ENCODE results near the gene CCDC71. TPM values are rescaled to one million over a fixed set of nuclear protein-coding genes. Genes with fewer than 3 reads are reported as not detected.

The CCDC71 gene
- 32.0 and 36.2 TPM in 2 replicates for total RNA-seq (2014; rRNA removed; shearing (Covaris generic))
- polyA plus RNA-seq (2015; cell fraction: cytosol; rRNA removed): 42.6 and 52.0 TPM in 2 replicates
- polyA plus RNA-seq (2015; cell fraction: nucleus; rRNA removed): 26.6 and 31.8 TPM in 2 replicates

DNA sequence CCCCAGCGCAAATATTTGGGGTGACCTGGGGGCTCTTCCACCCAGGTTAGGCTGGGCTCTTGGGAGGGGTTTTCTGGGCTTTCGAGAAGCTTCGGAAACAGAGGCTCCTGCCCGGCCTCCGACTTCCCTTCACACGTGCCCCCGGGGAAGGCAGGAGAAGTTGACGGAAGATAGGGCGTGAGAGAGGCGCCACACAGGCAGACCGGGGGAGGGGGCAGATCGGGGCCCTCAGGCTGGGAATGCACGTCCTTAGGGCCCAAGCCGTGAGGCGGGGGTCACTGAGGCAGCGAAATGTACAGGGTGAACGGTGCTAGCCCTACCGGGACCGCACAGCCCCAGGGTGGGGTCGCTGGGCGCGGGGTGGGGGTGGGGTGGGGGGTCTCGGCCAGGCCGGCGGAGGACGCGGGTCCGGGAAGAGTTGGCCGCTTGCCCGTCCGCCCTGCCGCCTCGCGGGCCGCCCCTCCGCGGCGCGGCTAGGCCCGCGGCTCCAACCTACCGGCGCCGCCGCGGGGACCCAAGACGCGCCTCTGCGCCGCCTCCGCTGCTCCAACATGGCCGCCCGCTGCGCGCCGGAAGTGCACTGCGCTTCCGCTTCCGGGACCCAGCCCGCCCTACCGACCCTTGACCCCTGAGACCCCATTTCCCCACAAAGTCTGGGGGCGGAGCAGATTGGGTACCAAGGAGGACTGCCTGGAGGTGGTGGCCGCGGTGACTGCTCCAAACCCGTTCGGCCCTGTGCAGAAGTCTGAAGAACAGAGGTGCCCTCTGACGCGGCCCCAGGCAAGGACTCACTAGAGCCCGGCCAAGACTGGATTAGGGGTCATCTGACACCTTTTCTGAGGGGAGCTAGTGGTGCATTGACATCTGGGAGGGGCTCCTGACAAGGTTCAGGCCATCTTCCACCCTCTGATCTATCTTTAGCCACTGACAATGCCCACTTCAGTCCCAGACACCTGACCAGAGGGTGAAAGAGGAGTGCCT is at the start of gene CCDC71:
Gene CCDC71, minus strand, starts transcription at position 561 of the 981 bp plus-strand sequence. CDS start 2,123 bp downstream, outside the sequence.
- DNase-seq (ENCODE audit: low read depth): peak; percentile 55

DNA sequence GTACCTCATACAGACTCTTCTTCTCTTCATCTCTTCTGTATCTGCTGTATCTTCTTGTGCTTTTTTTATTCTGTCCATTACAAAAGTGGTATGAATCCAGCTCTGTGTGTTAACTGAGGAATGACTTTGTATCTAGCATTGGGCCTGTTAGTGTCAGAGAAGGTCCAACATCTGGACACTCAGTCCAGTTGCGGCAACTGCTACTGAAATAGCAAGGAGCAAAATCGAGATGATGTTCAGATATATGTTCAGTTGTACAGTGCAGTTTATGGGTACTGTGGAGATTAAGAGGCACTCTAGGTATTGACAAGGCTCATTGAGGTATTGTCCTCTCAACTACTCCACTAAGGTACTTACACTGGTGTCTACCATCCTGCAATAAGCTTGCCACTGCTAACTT is 47.9 kb upstream of the CCDC71 start:
- no peak for DNase-seq (ENCODE audit: low read depth)

DNA sequence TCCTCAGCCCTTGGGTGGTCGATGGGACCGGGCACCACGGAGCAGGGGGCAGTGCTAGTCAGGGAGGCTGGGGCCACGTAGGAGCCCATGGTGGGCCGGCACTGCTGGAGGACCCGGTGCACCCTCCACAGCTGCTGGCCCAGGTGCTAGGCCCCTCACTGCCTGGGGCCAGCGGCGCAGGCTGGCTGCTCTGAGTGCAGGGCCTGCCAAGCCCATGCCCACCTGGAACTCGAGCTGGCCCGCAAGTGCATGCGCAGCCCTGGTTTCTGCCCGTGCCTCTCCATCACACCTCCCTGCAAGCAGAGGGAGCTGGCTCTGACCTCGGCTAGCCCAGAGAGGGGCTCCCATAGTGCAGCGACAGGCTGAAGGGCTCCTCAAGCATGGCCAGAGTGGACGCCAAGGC is 47.4 kb upstream of the CCDC71 start:
- DNase-seq (ENCODE audit: low read depth): no peak

- no peak for DNase-seq (ENCODE audit: low read depth)
Measured at GRCh38 chr3:49199900-49200281, 33.8 kb upstream of the CCDC71 start.

DNA sequence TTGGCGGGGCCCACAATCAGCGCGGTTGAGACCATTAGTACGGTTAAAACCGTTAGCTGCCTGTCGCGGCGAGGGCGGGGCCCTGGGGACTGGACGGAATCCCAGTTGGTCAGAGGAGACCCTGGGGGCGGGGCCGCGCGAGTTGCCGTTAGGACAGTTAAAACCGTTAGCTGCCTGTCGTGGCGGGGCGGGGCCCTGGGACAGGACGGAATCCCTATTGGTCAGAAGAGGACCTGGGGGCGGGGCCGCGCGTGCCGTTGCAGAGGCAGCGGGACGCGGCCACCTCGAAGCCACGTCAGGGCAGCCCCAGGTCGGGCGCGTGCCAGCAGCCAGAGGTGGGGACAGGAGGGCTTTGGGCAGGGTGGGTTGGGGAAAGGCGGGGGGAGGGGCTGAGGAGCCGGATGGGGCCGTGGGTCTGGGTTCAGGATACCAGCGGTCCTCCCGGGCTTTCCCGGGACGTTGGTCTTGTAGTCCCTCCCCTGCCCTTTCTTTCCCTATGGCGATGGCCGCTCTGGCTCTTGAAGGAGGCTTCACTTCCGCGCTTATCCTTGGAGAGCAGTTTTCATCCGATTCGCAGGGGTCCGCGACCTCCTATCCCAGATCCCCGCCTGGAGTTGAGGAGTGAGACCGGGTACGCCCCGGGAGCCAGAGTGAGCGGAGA is 33.2 kb upstream of the CCDC71 start:
- no peak for DNase-seq (ENCODE audit: low read depth)

DNA sequence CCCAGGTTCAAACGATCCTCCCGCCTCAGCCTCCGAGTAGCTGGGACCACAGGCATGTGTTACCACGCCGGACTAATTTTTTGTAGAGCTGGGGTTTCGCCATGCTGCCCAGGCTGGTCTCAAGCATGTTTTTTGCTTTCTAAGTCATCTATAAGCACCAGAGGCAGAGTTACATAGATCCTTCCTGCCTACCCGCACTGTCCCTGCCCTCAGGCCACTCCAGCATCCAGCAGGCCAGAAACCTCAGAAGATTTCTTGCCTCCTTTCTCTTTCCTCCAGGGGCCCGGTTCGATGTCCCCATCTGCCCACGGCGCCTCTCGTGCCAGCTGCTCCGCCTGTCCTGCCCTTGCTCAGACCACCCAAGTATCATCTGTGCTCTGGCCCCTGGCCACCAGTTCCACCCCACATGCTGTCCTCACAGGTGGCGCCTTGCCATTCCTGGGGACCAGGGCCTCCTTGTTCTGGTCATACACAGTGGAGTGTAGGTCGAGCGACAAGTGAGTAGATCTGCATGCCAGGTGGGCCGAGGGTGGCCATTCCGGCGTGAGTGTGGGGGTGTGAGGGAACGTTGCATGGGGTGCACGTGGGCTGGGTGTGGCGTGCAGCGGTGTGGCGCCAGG is 32.6 kb upstream of the CCDC71 start:
- DNase-seq (ENCODE audit: low read depth): no peak

GRCh38 chr3:49198161-49198560 is 32.0 kb upstream of the CCDC71 start:
- no peak for DNase-seq (ENCODE audit: low read depth)

DNA sequence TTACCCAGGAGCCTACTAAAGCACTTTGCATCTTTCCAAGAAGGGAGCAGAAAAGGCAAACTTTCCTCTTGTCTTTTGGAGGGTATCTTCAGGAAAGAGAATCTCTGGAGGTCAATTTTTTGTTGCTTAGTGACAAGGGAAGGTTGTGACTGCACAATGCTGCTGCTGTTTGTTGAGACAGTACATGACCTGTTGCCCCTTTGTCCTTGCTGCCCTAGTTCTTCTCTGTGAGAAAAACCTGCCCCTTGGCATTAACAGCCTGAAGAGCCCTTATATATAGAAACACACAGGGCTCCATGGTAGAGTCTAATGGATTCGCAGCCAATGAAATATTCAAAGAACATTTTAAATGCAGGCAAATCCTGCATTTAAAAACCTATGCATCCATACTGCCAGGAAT is 25.6 kb upstream of the CCDC71 start:
- DNase-seq (ENCODE audit: low read depth): no peak

GRCh38 chr3:49183873-49184272 is 17.7 kb upstream of the CCDC71 start:
- no peak for DNase-seq (ENCODE audit: low read depth)

DNA sequence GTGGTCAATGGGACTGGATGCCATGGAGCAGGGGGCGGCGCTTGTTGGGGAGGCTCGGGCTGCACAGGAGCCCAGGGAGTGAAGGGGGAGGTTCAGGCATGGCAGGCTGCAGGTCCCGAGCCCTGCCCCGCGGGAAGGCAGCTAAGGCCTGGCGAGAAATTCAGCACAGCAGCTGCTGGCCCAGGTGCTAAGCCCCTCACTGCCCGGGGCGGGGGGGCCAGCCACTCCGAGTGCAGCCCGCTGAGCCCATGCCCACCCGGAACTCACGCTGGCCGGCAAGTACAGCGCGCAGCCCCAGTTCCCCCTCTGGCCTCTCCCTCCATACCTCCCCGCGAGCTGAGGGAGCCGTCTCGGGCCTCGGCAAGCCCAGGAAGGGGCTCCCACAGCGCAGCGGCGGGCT is 16.6 kb upstream of the CCDC71 start:
- no peak for DNase-seq (ENCODE audit: low read depth)

DNA sequence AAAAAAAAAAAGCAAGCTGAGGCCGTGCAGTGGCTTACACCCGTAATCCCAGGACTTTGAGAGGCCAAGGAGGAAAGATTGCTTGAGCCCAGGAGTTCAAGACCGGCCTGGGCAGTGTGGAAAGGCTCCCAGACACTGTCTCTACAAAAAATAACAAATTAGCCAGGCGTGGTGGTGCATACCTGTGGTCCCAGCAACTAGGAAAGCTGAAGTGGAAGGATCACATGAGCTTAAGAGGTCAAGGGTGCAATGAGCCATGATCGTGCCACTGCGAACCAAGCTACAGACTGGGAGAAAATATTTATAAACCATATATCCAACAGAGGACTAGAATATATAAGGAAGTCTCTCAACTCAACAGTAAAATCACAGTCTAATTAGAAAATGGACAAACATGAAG is 15.2 kb upstream of the CCDC71 start:
- no peak for DNase-seq (ENCODE audit: low read depth)

- no peak for DNase-seq (ENCODE audit: low read depth)
Measured at GRCh38 chr3:49180116-49180515, 14.0 kb upstream of the CCDC71 start.

- DNase-seq (ENCODE audit: low read depth): no peak
Measured at GRCh38 chr3:49177073-49177472, 10.9 kb upstream of the CCDC71 start.

DNA sequence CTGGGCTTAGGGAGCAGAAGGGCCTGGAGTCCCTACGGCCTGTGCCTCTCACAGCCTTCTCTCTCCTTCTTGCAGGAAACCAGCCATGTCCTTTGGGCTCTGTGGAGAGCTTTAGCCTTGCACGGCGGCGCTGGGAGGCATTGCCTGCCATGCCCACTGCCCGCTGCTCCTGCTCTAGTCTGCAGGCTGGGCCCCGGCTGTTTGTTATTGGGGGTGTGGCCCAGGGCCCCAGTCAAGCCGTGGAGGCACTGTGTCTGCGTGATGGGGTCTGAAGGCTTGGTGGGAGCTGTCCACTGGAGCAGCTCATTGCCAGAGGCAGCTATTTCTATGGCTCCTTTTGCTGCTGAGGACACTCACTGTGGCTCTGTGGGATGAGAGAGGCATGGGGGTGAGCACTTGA is 9.4 kb upstream of the CCDC71 start:
- no peak for DNase-seq (ENCODE audit: low read depth)

DNA sequence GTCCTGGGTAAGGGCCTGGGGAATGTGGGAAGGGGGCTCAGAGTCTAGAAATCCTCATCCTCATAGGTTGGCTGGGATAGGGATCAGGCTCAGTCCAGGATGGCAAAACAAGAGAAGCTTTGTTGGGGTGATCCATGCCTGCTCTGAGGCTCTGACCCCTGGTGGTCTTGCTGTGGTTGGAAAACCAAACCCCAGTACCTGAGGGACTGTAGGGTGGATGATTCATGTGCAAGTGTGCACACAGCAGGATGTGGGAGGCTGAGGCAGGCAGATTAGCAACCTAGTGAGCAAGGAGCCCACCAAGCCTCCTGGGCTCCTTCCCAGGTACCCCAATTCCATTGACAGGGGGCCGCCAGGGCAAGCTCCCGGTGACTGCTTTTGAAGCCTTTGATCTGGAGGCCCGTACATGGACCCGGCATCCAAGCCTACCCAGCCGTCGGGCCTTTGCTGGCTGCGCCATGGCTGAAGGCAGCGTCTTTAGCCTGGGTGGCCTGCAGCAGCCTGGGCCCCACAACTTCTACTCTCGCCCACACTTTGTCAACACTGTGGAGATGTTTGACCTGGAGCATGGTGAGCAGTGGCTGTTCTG is 8.4 kb upstream of the CCDC71 start:
- peak; percentile 46 for DNase-seq (ENCODE audit: low read depth)

- DNase-seq (ENCODE audit: low read depth): no peak
Measured at GRCh38 chr3:49173792-49174170, 7.7 kb upstream of the CCDC71 start.

DNA sequence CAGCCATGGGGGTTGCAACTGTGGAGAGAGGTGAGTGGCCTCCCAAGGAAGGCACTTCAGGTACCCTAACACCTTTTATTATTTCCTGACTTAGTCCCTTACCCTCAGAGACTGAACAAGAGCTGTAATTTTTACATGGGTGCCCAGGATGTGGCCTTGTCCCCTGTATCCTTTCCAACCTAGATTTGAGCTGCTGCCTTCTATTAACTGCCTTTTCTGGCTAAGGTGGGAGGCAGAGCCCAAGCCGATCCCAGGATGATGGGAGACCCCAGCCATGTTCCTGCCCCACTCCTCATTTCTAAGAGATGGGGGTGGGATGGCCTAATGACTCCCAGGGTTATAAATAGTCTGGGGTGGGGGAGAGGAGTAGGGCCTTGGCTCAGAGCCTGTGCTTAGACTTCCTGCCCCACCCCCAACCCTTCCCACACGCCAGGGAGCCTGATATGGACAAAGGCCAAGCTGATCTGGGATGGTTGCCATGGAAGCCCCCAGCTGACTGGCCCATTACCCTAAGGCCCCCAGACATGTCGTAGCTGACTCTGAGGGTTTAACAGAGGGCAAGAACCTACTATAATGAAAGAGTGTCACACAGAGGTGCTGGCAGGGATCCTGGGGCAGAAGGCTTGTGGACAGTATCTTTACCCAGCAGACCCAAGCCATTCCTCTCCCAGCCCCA is 7.1 kb upstream of the CCDC71 start:
- DNase-seq (ENCODE audit: low read depth): peak; percentile 21

GRCh38 chr3:49172551-49173041 is 6.5 kb upstream of the CCDC71 start:
- DNase-seq (ENCODE audit: low read depth): no peak

- DNase-seq (ENCODE audit: low read depth): no peak
Measured at GRCh38 chr3:49171775-49172500, 5.8 kb upstream of the CCDC71 start.
